ENCODE measurements around the gene KCNJ1. TPM values are rescaled to one million over a fixed set of nuclear protein-coding genes. Genes with fewer than 3 reads are reported as not detected.

The KCNJ1 gene
- total and polyA plus RNA-seq, 5 donors from 2014 or later, result 0.39 TPM; not detected in 4

DNA sequence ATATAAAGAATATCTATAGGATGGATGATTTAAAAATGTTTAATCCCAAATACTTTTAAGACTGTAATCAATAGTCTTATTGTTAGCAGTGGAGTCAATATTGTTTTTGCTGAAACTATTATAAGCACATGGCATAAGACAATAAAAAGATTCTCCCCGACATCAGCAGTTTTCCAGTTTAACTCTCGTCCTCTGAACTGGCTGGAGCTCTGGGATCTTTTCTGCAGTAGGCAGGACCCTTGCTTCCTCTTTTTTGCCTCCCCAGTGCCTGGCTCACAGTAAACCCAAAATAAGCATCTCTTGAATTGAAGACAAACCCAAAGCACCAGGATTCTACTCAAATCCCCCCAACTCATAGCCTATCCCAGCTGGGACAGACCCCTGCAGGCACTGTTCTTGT is 32.9 kb downstream of the KCNJ1 start:
- H3K4me3 Mint-ChIP-seq, result no peak overlapping the region
- peaks cover 8% of the 10 kb centered on the region for H3K36me3 Mint-ChIP-seq
- H3K27me3 ChIP-seq (ENCODE audit: control insufficient read depth, insufficient read depth, low read length), result no peaks in the 10 kb centered on the region
- no peak overlapping the region for H3K27ac Mint-ChIP-seq
- DNase-seq, result no peak
- peaks cover 16 to 38% (median 24%) of the 10 kb centered on the region in 4 donors for H3K4me1 Mint-ChIP-seq
- H3K36me3 ChIP-seq (ENCODE audit: control insufficient read depth, insufficient read depth, low read length), result no peaks in the 10 kb centered on the region
- H3K27ac ChIP-seq (ENCODE audit: insufficient read depth, low read length, poor library complexity, severe bottlenecking), result no peak overlapping the region
- ATAC-seq (ENCODE audit: low read depth in 2 of 2), result no peak
- peaks cover 16% of the 10 kb centered on the region for H3K4me1 ChIP-seq (ENCODE audit: control insufficient read depth, insufficient read depth, low read length, poor library complexity, severe bottlenecking)
- H3K9me3 ChIP-seq (ENCODE audit: control insufficient read depth in 2 of 2, low read length in 2 of 2), result no peaks in the 10 kb centered on the region
- no peaks in the 10 kb centered on the region for H3K9me3 Mint-ChIP-seq
- peaks cover 6% of the 10 kb centered on the region for H3K27me3 Mint-ChIP-seq
- H3K4me3 ChIP-seq (ENCODE audit: low read depth, low read length), result no peak overlapping the region

DNA sequence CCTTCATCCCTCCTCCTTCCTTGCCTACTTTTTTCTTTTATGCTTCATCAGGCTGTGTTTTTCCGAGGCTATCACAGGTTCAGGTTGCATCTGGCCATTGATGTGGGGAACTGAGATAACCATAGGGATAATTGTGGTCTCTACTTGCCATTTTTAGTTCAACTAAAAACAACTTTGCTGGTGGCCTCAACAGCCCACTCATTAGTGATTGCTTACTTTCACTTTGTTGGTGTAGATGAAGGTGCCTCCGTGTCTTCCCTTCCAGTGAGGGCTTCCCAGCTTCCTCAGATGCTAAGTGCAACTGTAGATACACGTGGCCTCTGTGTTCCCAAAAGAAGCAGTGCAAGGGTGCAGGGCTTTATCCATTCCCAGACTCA is 35.0 kb downstream of the KCNJ1 start:
- Mint-ChIP-seq H3K36me3 (peaks cover 8% of the 10 kb centered on the region), H3K27ac (peak overlapping the region in 2 of 3 donors; percentile 32 to 93), H3K4me1 (peaks cover 9 to 32% (median 20%) of the 10 kb centered on the region in 4 donors), H3K27me3 (no peaks in the 10 kb centered on the region), H3K9me3 (no peaks in the 10 kb centered on the region), H3K4me3 (no peak overlapping the region)
- Histone ChIP-seq H3K4me3 (ENCODE audit: low read depth, low read length) (no peak overlapping the region), H3K27me3 (ENCODE audit: control insufficient read depth, insufficient read depth, low read length) (no peaks in the 10 kb centered on the region), H3K9me3 (ENCODE audit: control insufficient read depth in 2 of 2, low read length in 2 of 2) (no peaks in the 10 kb centered on the region), H3K36me3 (ENCODE audit: control insufficient read depth, insufficient read depth, low read length) (no peaks in the 10 kb centered on the region), H3K4me1 (ENCODE audit: control insufficient read depth, insufficient read depth, low read length, poor library complexity, severe bottlenecking) (peaks cover 10% of the 10 kb centered on the region), H3K27ac (ENCODE audit: insufficient read depth, low read length, poor library complexity, severe bottlenecking) (no peak overlapping the region)
- DNase-seq, result no peak
- ATAC-seq (ENCODE audit: low read depth in 2 of 2), result no peak

DNA sequence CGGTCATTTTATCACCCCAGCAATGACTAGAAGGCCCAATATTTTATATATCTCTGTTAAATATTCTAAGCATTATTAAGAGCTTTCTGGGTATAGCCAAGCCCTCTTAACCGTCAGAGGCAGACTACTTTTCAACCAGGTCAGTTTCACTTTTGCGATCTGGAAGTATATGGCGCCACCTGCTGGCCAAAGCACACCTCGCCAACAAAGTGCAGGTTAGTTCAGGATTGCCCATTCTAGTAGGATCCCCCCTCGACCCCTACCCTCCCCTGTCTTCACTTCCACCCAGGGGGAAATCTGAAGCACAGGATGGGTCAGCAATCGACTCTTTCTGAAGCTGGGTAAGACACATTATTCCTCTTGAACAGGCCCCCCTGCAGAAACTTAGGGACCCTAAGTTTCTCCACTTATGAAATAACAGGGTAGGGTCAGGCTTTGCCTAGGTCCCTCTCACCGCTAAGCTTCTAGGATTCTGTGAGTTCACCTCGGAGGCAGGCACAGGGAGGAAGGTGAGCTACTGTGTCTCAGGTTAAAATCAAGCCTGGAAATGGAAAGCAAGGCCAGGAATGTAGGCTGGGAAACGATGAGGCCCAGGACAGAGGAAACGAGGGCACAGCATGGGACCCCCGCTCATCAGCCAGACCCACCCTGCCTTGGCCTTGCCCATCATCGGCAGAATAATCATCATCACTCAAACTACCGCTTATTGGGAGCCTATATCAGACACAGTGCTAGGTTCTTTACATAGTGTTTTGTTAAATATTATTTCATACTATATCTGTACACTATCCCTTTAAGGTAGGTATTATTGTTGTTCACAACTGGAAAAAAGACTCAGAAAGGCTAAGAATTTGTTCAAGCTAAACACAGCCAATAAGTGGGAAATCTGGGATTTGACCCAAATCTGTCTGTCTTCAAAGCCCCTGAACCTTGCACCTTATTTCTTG is 35.6 kb downstream of the KCNJ1 start:
- H3K4me1 ChIP-seq (ENCODE audit: control insufficient read depth, insufficient read depth, low read length, poor library complexity, severe bottlenecking), result peaks cover 10% of the 10 kb centered on the region
- no peaks in the 10 kb centered on the region for H3K36me3 ChIP-seq (ENCODE audit: control insufficient read depth, insufficient read depth, low read length)
- Mint-ChIP-seq H3K9me3 (no peaks in the 10 kb centered on the region), H3K27me3 (no peaks in the 10 kb centered on the region), H3K27ac (peak overlapping the region; percentile 39 to 93 (median 86)), H3K36me3 (peaks cover 8% of the 10 kb centered on the region), H3K4me1 (peaks cover 8 to 34% (median 21%) of the 10 kb centered on the region in 4 donors), H3K4me3 (peak overlapping the region; percentile 26 to 82 (median 78))
- DNase-seq, result peak; percentile 73 to 90 (median 83)
- H3K27me3 ChIP-seq (ENCODE audit: control insufficient read depth, insufficient read depth, low read length), result no peaks in the 10 kb centered on the region
- H3K4me3 ChIP-seq (ENCODE audit: low read depth, low read length), result peak overlapping the region; percentile 92
- H3K9me3 ChIP-seq (ENCODE audit: control insufficient read depth in 2 of 2, low read length in 2 of 2), result no peaks in the 10 kb centered on the region
- peak overlapping the region; percentile 84 for H3K27ac ChIP-seq (ENCODE audit: insufficient read depth, low read length, poor library complexity, severe bottlenecking)
- ATAC-seq (ENCODE audit: low read depth in 2 of 2), result peak; percentile 84 to 85

DNA sequence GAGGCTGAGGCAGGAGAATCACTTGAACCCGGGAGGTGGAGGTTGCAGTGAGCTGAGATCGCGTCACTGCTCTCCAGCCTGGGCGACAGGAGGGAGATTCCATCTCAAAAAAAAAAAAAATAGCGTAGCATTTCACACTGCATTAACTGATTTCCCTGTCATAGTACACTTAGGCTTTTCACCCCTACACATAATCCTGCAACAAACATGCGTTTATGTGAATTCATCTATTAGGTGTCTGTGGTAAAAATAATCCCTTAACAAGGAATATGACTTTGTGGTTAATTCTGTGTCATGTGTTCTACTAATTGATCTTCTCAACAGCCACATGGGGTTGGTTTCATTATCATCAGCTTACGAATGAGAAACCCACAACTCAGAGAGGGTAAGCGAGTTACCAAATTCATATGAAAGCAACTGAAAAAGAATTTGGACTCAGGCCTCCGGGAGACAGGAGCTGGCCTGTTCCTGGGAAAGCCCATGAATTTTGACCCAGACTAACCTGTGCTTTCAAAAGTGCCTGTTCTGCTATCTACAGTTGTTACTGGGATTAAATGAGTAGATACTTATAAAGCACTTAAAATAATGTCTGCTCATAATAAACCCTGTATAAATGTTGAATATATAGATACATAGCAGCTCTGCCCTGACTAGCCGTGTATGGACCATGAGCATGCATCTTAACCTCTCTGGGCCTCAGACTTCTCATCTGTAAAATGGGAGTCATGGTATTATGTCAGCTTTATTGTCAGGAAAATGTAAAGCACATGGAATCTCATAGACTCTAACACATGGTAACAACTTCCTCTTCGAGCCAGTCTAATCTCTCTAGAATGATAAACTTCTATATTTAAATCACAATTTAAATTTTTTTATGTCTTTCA is 36.6 kb downstream of the KCNJ1 start:
- H3K9me3 Mint-ChIP-seq, result no peaks in the 10 kb centered on the region
- H3K4me3 Mint-ChIP-seq, result peak overlapping the region; percentile 26 to 82 (median 78)
- ATAC-seq (ENCODE audit: low read depth in 2 of 2) (peak; percentile 38 to 52), DNase-seq (peak in 2 of 3 donors; percentile 60 to 75)
- Histone ChIP-seq H3K27ac (ENCODE audit: insufficient read depth, low read length, poor library complexity, severe bottlenecking) (peak overlapping the region; percentile 84), H3K36me3 (ENCODE audit: control insufficient read depth, insufficient read depth, low read length) (no peaks in the 10 kb centered on the region), H3K4me1 (ENCODE audit: control insufficient read depth, insufficient read depth, low read length, poor library complexity, severe bottlenecking) (peaks cover 10% of the 10 kb centered on the region), H3K4me3 (ENCODE audit: low read depth, low read length) (peak overlapping the region; percentile 92), H3K9me3 (ENCODE audit: control insufficient read depth in 2 of 2, low read length in 2 of 2) (no peaks in the 10 kb centered on the region), H3K27me3 (ENCODE audit: control insufficient read depth, insufficient read depth, low read length) (no peaks in the 10 kb centered on the region)
- peaks cover 8% of the 10 kb centered on the region for H3K36me3 Mint-ChIP-seq
- H3K27ac Mint-ChIP-seq, result peak overlapping the region; percentile 76 to 86 (median 85)
- H3K27me3 Mint-ChIP-seq, result no peaks in the 10 kb centered on the region
- peaks cover 6 to 34% (median 18%) of the 10 kb centered on the region in 4 donors for H3K4me1 Mint-ChIP-seq

DNA sequence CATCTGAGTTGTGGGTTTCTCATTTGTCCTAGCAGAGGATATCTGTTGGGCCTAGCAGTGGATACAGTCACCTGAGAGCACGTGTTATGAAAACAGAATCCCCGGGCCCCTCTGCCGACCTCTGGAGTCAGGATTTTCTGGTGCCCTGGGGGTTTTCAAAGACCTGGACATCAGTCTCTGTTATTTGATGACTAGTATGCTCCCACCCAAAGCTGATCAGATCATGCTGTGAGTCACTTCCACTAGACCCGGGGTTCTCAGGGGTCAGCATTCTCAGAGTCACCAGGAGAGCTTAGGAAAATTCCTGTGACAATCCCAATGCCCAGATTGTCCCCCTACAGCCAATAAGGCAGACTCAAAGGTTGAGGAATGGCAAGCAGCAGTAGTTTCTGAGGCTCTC is 38.7 kb downstream of the KCNJ1 start:
- Histone ChIP-seq H3K9me3 (ENCODE audit: control insufficient read depth in 2 of 2, low read length in 2 of 2) (no peaks in the 10 kb centered on the region), H3K27me3 (ENCODE audit: control insufficient read depth, insufficient read depth, low read length) (no peaks in the 10 kb centered on the region), H3K27ac (ENCODE audit: insufficient read depth, low read length, poor library complexity, severe bottlenecking) (no peak overlapping the region), H3K36me3 (ENCODE audit: control insufficient read depth, insufficient read depth, low read length) (no peaks in the 10 kb centered on the region), H3K4me1 (ENCODE audit: control insufficient read depth, insufficient read depth, low read length, poor library complexity, severe bottlenecking) (peaks cover 10% of the 10 kb centered on the region), H3K4me3 (ENCODE audit: low read depth, low read length) (no peak overlapping the region)
- H3K9me3 Mint-ChIP-seq, result no peaks in the 10 kb centered on the region
- peaks cover 4% of the 10 kb centered on the region for H3K36me3 Mint-ChIP-seq
- H3K27ac Mint-ChIP-seq, result no peak overlapping the region
- ATAC-seq (ENCODE audit: low read depth in 2 of 2), result no peak
- DNase-seq, result no peak
- no peaks in the 10 kb centered on the region for H3K27me3 Mint-ChIP-seq
- no peak overlapping the region for H3K4me3 Mint-ChIP-seq
- H3K4me1 Mint-ChIP-seq, result peaks cover 6 to 34% (median 18%) of the 10 kb centered on the region in 4 donors

DNA sequence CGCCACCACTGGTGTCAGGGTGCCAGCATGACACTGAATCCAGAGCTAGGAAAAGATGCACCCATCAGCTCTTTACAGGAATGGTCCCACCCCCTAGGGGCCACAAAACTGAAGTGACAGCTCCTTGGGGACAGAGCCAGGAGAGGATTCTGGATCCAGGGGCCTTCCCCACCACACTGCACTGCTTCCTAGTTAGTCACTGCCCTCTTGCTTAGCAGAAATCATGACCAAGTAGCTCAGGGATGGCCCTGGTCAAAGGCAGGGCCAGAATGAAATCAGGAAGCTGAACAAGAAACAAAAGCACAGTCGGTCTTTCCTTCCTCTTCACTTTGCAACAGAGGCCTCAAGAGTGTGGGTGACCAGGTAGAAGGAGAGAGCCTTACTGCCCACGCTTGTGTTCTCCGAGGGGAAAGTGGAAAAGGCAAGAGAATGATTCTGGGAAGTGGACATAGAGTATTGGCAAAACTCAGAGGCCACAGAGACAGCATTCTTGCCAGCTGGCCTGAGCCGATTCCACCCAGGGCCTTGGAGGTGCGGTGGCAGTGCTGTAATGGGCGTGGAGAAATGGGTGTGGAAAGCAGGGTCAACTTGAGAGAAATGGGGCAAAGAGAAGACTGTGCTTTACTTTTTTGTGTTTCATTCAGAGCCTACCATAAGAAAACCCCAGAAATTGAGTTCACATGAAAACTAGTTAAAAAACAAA is 39.8 kb downstream of the KCNJ1 start:
- Mint-ChIP-seq H3K27me3 (no peaks in the 10 kb centered on the region), H3K4me1 (peaks cover 6 to 34% (median 19%) of the 10 kb centered on the region in 4 donors), H3K36me3 (no peaks in the 10 kb centered on the region), H3K27ac (peak overlapping the region; percentile 52 to 80 (median 78)), H3K4me3 (peak overlapping the region in 1 of 4 donors; percentile 34), H3K9me3 (no peaks in the 10 kb centered on the region)
- Histone ChIP-seq H3K27me3 (ENCODE audit: control insufficient read depth, insufficient read depth, low read length) (no peaks in the 10 kb centered on the region), H3K4me3 (ENCODE audit: low read depth, low read length) (no peak overlapping the region), H3K4me1 (ENCODE audit: control insufficient read depth, insufficient read depth, low read length, poor library complexity, severe bottlenecking) (peaks cover 10% of the 10 kb centered on the region), H3K36me3 (ENCODE audit: control insufficient read depth, insufficient read depth, low read length) (no peaks in the 10 kb centered on the region), H3K27ac (ENCODE audit: insufficient read depth, low read length, poor library complexity, severe bottlenecking) (no peak overlapping the region), H3K9me3 (ENCODE audit: control insufficient read depth in 2 of 2, low read length in 2 of 2) (no peaks in the 10 kb centered on the region)
- ATAC-seq (ENCODE audit: low read depth in 2 of 2), result no peak
- DNase-seq, result no peak
